Gastrocnemius medialis (tissue), 4 donors: ENCODE results near the gene RAB11A.

Experiments
- POLR2A ChIP-seq, 2 donors: fragments of 450-650 bp; IDR thresholded peaks; one replicate each; pipeline ENCODE4 v1.6.1; 2017; ENCODE audit warnings: antibody characterized with exemption in 2 of 2, mild to moderate bottlenecking in 2 of 2, moderate library complexity in 2 of 2
- TF ChIP-seq, protein P1 (sequence below), 5 experiments: fragments of 450-650 bp in 3 of 5; fragments of 200-600 bp in 2 of 5; sonication (generic) in 2 of 5; IDR thresholded peaks in 4 of 5; conservative IDR thresholded peaks in 1 of 5; 1 replicate in 4 of 5; 2 replicates in 1 of 5; pipeline ENCODE4 v1.5.1; 2016 to 2019; ENCODE audit warnings: antibody characterized with exemption in 5 of 5, mild to moderate bottlenecking in 3 of 5, moderate library complexity in 3 of 5

DNA sequence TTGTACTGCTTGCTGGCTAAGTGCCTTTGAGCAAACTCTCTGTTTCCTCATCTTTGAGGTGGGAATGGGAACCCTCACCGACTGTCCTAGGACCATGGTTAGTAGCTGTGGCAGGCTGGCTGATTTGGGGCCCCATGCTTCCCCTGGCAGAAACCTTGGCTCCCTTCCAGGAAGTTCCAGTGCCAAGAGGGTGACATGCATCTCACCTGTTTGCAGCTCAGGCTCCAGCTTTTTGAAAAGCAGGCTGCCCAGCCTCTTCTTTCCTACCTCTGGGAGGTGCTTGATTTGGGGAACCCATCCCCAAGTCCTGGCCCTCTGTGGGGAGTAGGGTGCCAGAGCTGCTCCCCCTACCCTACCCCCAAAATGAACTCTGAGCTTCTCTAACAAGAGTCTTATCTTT, 50.8 kb downstream of the RAB11A start:
- TF ChIP-seq, protein P1, sequence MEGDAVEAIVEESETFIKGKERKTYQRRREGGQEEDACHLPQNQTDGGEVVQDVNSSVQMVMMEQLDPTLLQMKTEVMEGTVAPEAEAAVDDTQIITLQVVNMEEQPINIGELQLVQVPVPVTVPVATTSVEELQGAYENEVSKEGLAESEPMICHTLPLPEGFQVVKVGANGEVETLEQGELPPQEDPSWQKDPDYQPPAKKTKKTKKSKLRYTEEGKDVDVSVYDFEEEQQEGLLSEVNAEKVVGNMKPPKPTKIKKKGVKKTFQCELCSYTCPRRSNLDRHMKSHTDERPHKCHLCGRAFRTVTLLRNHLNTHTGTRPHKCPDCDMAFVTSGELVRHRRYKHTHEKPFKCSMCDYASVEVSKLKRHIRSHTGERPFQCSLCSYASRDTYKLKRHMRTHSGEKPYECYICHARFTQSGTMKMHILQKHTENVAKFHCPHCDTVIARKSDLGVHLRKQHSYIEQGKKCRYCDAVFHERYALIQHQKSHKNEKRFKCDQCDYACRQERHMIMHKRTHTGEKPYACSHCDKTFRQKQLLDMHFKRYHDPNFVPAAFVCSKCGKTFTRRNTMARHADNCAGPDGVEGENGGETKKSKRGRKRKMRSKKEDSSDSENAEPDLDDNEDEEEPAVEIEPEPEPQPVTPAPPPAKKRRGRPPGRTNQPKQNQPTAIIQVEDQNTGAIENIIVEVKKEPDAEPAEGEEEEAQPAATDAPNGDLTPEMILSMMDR (IDR thresholded peaks at IDR 0.05 in 4 of 5, conservative IDR thresholded peaks at IDR 0.05 in 1 of 5) = no peak
- no peak for TF ChIP-seq POLR2A (IDR thresholded peaks at IDR 0.05)
